HG02884 (cell line): ENCODE measurements around the gene LRP2BP.

Experiments used
- ATAC-seq: cut with Tn5 transposase; IDR thresholded peaks from one replicate; pipeline ENCODE4 v1.9.1; 2021; ENCODE audit warnings: mild to moderate bottlenecking, moderate library complexity; ENCODE audit not compliant: unreplicated experiment

Gene LRP2BP

DNA sequence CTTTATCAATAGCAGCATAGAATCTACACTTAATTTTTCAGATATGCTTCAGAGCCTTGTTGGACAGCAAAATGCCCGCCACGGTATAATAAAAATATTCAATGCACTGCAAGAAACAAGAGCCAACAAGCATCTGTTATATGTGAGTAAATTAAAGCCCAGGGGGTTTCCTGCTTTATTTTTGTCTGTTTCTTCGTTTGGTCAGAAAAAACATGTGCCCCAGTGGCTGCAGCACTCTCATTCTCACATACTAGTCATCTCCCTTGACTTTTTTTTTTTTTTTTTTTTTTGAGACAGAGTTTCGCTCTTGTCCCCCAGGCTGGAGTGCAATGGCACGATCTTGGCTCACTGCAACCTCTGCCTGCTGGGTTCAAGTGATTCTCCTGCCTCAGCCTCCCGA, 33.2 kb downstream of the LRP2BP start:
- peak; percentile 59 for ATAC-seq

DNA sequence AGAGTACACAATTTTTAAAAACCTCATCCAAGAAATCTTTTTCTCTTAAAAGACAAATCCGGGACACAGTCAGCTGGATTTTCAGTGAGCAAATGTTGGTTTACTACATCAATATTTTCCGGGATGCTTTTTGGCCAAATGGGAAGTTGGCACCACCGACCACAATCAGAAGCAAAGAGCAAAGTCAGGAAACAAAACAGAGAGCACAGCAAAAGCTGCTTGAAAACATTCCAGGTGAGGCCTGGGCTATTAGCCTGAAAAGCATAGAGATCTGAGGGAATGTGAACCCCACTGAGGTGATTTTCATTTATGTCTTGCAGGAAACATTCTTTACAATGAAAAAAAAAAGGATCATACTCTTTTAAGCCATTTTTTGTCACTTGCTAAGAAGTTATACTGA, 33.9 kb downstream of the LRP2BP start:
- ATAC-seq, result no peak

DNA sequence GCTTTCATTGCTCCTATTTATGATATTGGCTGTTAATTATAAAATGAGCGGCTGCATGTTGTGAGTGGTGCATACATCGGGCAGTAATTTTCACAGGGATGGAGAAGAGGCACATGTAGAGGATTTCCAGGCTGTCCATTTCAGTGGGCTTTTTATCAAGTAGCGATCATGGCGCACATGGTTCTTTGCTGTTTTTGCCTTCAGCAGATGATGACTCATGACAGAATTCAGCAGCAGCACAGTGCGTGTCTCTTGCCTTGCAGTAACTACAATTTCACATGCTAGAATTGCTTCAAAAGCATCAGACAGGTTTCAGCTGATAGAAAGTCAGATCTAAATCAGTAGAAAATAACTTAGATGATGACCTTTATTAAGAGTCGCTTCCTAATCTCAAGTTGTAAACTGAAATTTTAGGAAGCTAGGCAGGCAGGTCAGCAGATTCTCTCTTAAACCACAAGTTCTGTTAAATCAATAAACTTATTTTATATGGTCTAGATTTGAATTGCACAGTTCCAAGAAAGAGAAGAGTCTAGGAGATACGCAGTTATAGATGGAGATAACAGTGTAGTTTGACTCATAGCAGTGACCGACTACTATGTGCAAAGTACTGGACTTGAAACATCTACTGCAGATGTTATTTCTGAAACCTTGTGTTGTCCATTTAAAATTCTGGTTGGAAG, 35.8 kb downstream of the LRP2BP start:
- no peak for ATAC-seq

- no peak for ATAC-seq
Observed at GRCh38 chr4:185358959-185359358, 36.8 kb downstream of the LRP2BP start.

DNA sequence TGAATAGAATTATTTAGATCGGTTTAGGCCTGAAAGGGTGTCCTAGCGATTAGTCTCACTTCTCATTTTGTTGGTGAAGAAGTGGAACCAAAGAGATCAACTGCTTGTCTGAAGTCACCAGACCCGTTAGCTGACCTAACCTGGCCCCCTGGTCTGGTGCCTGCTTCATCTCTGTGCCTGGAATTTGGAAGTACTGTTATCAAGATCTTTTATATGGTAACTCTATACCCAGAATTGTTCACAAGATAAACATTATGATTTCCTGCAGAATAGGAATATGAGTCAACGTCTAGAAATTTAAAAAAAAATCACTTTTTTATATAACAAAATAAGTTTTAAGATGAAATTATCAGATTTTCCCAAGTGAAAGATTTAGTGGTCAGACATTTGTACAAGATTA, 37.2 kb downstream of the LRP2BP start:
- no peak for ATAC-seq

GRCh38 chr4:185357733-185358440, 37.8 kb downstream of the LRP2BP start:
- no peak for ATAC-seq

- no peak for ATAC-seq
Observed at GRCh38 chr4:185357211-185357610, 38.5 kb downstream of the LRP2BP start.

DNA sequence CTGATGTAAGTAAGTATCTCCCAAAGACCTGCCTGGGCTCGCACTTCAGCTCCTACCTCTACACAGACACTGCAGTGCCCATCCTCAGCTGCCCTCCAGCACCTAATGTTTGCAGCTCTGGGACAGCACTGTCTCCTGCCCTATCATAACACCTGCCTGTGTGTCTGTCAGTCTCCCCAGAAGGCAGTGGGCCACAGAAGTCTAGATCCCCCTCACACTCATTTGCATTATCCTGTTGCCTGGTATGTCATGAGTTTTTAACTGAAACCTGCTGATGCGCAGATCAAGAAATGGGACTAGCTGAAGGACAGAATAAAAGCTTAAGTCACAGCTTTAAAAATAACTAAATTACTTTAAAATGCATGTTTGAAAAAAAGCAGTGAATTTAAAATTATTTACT, 43.0 kb downstream of the LRP2BP start:
- ATAC-seq, result no peak

DNA sequence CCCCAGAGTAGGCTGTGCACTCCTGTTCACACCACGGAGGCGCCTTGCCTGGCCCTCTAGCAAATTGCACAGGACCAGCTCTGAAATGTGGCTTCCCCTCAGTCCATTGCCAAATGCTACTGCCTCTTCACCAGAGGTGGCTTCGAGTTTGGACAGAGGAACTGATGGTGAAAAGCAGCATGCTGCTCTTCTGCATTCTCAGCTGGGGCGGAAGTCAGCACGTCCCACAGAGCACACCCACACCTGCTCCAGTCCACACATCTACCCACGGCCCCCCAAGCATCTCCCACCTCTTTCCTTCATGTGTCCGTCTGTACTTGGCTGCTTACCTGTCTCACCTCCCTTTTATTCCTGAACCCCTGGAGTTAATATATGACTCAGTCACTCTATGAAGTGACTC, 43.5 kb downstream of the LRP2BP start:
- no peak for ATAC-seq

DNA sequence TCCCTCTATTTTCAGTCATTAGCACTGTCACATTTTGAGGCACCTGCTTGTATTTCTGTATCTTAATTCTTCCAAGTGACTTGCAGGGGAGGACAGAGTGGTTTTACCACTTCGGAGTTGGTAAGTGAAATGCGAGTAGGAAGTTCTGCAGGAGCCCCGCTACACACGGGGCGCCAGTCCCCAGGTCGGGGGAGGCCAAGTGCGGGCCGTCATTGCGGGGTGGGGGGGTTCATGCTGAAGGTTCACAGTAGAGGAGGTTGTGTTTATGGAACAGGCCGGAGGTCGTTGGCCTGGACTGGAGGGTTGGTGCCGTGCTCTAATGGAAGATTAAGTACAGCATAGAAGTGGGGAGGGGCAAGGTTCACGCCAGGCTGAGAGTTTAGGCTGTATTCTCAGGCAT, 44.0 kb downstream of the LRP2BP start:
- no peak for ATAC-seq

GRCh38 chr4:185346975-185347601, 48.6 kb downstream of the LRP2BP start:
- ATAC-seq, result no peak

DNA sequence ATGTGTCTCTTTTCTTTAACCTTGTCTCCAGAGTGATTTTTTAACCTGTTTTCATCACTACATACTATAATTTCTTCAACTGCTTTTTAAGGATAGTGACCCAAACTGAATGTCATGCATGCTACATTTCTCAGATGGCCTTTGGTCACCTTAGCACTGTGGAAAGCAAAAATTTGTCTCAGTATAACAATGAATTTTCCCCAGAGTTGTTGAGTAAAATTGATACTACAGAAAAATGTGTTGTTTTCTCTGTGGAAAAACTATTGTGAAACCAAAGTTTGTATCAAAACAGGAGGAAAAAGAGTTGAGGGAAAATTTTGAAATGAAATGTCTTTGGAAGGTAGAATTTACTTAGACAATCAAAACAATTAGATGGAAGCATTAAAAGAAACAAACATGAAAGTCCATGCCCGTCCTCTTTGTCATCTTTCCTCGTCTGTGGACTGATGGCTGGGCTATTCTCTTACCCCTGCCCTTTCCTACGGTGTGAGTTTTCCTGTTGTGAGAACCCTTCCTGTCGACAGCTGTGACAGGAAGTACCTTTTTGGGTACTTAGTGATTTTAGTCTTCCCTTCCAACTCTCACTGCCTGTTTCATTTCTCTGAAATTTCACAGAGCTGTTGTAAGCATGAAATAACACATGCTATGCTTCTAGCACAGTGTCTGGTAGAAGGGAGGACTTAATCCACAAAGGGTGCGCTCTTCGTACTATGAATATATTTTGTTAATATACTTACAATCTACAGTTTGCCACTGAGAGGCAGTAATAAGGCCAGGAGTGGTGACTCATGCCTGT, 50.8 kb downstream of the LRP2BP start:
- ATAC-seq, result peak; percentile 42

GRCh38 chr4:185343726-185344581, 51.8 kb downstream of the LRP2BP start:
- ATAC-seq, result no peak

DNA sequence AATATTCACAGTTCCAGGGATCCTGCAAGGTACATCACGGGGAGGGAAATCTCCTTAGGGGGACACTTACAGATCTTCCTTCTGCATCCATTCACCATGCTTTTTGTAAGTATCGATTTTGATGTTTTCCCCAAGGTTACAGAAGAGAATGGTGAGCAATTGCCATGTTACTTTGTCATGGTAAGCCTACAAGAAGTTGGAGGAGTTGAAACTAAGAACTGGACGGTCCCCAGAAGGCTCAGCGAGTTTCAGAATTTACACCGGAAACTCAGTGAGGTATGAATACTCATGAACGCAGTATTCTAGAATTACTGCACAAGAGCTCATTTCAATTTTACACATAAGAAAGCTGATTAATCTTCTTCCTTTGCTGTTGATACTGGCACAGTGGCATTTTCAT, 53.9 kb downstream of the LRP2BP start:
- ATAC-seq, result peak; percentile 59

DNA sequence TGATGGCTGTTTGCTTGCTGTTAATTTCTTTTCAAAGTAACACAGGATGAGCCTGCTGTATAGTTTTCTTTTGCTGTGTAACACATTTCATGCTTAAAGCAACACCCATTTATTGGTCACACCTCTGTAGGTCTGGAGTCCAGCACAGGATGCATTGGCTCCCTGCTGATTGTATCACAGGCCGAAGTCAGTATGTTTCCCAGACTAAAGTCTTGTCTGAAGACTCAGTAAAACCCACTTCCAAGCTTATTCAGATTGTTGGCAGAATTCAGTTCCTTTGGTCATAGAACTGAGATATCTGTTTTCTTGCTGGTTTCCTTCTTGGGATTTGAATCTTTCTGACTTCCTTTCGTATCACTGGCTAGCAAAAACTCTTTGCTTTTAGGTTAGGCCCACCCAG, 54.3 kb downstream of the LRP2BP start:
- peak; percentile 12 for ATAC-seq

- no peak for ATAC-seq
Observed at GRCh38 chr4:185339941-185340340, 55.8 kb downstream of the LRP2BP start.

DNA sequence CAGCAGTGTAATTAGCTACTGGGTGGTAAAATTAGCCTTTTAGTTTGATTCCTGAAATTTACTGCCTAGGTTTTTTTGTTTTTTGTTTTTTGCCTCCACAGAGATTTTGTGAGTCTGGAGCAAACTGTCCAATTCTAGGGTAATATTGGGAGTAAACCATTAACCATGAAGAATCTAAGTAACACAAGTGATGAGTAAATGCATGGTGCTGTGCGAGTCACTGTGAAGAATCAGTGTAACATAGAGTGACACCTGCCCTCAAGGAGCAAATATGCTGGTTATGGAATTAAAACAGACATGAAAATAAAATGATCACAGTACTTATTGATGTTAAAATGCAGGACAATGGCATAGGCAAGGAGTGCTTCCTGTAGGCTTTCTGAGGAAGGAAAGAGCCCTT, 60.1 kb downstream of the LRP2BP start:
- no peak for ATAC-seq

- ATAC-seq, result no peak
Observed at GRCh38 chr4:185334326-185334725, 61.4 kb downstream of the LRP2BP start.

DNA sequence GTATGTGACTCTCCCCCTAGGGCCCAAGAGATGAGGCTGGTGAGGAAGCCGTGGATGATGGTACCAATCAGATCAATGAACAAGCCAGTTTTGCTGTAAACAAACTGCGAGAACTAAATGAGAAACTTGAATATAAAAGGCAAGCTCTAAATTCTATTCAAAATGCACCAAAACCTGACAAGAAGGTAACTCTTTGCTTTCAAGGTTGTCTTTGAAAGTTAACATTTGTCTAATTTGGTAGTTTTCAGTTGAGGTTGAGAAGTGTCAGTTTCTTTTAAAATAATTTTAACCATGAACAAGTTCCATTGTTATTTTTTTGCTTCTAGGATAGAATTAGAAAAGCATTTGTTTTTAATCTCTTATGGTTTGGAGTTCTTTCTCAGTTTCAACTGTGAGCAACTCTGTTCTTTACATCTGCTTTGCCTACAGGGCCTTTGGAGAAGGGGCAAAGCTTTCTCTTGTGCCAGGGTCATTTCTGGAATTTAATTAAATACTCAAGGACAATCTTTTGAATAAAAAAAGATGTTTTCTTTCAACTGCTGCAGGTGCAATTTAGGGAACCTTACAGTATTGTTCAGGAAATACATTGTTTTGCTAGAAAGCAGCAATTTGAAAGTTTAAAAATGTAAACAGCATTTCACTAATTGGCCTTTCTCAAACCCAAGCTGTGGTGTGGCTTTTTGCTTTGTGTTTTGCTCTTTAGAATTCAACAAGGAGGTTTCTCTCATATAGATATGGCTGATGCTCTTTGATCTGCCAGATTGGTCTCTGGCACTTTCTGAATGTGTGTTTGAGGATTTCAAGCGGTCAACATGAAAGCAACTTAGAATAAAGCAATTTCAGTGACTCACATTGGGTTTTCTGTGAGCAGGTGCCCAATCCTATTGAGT, 62.9 kb downstream of the LRP2BP start:
- ATAC-seq, result peak; percentile 82
